ENCODE data around the gene STXBP1.

DNA sequence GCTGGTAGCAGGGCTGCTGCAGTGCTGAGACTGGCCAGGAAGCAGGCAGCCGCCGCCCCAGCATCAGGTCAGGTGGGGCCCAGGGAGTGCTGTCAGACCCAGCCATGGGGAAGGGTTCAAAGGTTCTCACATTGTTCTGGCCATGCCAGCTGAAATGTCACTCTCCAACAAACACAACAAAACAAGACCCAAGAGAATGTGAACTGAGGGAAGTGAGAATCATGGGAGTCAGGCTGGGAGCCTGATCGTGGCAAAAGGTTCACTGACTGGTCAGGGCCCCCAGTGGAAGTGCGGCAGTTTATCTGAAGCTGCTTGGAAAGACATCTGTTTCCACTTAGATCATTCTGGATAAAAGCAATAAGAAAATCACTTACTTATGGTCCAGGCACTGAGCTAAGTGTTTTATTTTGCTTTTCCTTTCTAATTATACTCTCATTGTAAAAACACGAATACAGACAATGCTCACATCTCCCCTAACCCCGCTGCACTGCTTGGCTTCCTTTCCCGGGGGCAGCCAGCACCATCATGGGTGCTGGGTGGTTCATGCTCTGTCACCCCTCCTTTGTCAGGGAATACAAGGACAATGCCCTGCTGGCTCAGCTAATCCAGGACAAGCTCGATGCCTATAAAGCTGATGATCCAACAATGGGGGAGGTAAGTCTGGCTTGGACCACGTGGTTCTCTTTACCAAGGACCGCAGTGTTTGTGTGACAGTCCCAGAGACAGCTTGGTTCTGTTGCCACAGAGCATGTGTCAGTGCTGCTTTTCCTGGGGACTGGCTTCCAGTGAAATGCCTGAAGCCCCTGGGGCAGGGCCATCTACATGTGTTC, 52.8 kb downstream of the STXBP1 start:
- TF ChIP-seq ESRRA (CRISPR knock-in tag; IDR thresholded peaks at IDR 0.05; ENCODE audit: low read depth), result no peak
- peak; percentile 40; the same call in 1 of the 2 replicates for TF ChIP-seq ELF3 (CRISPR knock-in tag; IDR thresholded peaks at IDR 0.05)
- no peak for TF ChIP-seq U2AF2 (IDR thresholded peaks at IDR 0.05; ENCODE audit: low read depth, low read length)
- TF ChIP-seq, protein P1, sequence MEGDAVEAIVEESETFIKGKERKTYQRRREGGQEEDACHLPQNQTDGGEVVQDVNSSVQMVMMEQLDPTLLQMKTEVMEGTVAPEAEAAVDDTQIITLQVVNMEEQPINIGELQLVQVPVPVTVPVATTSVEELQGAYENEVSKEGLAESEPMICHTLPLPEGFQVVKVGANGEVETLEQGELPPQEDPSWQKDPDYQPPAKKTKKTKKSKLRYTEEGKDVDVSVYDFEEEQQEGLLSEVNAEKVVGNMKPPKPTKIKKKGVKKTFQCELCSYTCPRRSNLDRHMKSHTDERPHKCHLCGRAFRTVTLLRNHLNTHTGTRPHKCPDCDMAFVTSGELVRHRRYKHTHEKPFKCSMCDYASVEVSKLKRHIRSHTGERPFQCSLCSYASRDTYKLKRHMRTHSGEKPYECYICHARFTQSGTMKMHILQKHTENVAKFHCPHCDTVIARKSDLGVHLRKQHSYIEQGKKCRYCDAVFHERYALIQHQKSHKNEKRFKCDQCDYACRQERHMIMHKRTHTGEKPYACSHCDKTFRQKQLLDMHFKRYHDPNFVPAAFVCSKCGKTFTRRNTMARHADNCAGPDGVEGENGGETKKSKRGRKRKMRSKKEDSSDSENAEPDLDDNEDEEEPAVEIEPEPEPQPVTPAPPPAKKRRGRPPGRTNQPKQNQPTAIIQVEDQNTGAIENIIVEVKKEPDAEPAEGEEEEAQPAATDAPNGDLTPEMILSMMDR (CRISPR knock-in tag; IDR thresholded peaks at IDR 0.05), result no peak
- TF ChIP-seq MEF2D (CRISPR knock-in tag; IDR thresholded peaks at IDR 0.05), result no peak
- TF ChIP-seq, protein P2, sequence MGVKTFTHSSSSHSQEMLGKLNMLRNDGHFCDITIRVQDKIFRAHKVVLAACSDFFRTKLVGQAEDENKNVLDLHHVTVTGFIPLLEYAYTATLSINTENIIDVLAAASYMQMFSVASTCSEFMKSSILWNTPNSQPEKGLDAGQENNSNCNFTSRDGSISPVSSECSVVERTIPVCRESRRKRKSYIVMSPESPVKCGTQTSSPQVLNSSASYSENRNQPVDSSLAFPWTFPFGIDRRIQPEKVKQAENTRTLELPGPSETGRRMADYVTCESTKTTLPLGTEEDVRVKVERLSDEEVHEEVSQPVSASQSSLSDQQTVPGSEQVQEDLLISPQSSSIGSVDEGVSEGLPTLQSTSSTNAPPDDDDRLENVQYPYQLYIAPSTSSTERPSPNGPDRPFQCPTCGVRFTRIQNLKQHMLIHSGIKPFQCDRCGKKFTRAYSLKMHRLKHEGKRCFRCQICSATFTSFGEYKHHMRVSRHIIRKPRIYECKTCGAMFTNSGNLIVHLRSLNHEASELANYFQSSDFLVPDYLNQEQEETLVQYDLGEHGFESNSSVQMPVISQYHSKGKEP (CRISPR knock-in tag; IDR thresholded peaks at IDR 0.05), result no peak
- no peak for TF ChIP-seq EHMT2 (IDR thresholded peaks at IDR 0.05; ENCODE audit: borderline replicate concordance, low read depth, low read length)
- no peak for TF ChIP-seq SMARCC2 (IDR thresholded peaks at IDR 0.05)
- no peak for TF ChIP-seq TBP (CRISPR knock-in tag; IDR thresholded peaks at IDR 0.05)
- peak; percentile 90 for TF ChIP-seq HNF4A (CRISPR knock-in tag; IDR thresholded peaks at IDR 0.05)
- no peak for TF ChIP-seq GTF2F1 (IDR thresholded peaks at IDR 0.05; ENCODE audit: low read length)
- TF ChIP-seq HMG20A (CRISPR knock-in tag; IDR thresholded peaks at IDR 0.05; ENCODE audit: borderline replicate concordance), result no peak
- TF ChIP-seq EP300 (IDR thresholded peaks at IDR 0.05; ENCODE audit: low read depth in 2 of 2, low read length in 2 of 2), result no peak
- no peak for TF ChIP-seq EP300 (CRISPR knock-in tag; IDR thresholded peaks at IDR 0.05; ENCODE audit: borderline replicate concordance)
- TF ChIP-seq, protein P3, sequence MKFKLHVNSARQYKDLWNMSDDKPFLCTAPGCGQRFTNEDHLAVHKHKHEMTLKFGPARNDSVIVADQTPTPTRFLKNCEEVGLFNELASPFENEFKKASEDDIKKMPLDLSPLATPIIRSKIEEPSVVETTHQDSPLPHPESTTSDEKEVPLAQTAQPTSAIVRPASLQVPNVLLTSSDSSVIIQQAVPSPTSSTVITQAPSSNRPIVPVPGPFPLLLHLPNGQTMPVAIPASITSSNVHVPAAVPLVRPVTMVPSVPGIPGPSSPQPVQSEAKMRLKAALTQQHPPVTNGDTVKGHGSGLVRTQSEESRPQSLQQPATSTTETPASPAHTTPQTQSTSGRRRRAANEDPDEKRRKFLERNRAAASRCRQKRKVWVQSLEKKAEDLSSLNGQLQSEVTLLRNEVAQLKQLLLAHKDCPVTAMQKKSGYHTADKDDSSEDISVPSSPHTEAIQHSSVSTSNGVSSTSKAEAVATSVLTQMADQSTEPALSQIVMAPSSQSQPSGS (CRISPR knock-in tag; IDR thresholded peaks at IDR 0.05), result no peak

Measured in HepG2 (cell line).